ENCODE data around the gene TMEM117.

The TMEM117 gene

DNA sequence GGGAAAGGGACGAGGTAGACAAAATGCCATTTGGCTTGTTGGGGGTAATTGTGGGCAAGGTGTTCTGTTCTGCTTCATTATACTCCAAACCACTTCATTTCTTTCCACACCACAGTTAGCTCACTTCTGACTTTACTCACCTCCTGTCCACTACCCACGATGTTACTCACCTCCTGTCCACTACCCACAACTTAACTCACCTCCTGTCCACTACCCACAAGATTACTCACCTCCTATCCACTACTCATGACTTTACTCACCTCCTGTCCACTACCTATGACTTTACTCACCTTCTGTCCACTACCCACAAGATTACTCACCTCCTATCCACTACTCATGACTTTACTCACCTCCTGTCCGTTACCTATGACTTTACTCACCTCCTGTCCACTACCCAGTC, 19.7 kb upstream of the TMEM117 start:
- no peak overlapping the region for H3K4me2 ChIP-seq
- no peaks in the 10 kb centered on the region for H3K4me1 ChIP-seq (ENCODE audit: low read depth, poor library complexity, severe bottlenecking)
- H3K27ac ChIP-seq: no peak overlapping the region
- H3K4me3 ChIP-seq (IDR thresholded peaks at IDR 0.05; ENCODE audit: insufficient read depth, low read depth, low read length): no peak overlapping the region
- no peaks in the 10 kb centered on the region for H4K20me1 ChIP-seq (ENCODE audit: insufficient read depth)
- H3K9ac ChIP-seq: no peak overlapping the region
- no peak overlapping the region for H2AFZ ChIP-seq (ENCODE audit: low read depth)
- no peaks in the 10 kb centered on the region for H3K27me3 ChIP-seq (ENCODE audit: insufficient read depth, low read depth)
- no peaks in the 10 kb centered on the region for H3K79me2 ChIP-seq (ENCODE audit: insufficient read depth, low read depth)
- TF ChIP-seq CTCF (conservative IDR thresholded peaks at IDR 0.05; ENCODE audit: low read depth, low read length): no peak
- H3K36me3 ChIP-seq (ENCODE audit: insufficient read depth): no peaks in the 10 kb centered on the region

DNA sequence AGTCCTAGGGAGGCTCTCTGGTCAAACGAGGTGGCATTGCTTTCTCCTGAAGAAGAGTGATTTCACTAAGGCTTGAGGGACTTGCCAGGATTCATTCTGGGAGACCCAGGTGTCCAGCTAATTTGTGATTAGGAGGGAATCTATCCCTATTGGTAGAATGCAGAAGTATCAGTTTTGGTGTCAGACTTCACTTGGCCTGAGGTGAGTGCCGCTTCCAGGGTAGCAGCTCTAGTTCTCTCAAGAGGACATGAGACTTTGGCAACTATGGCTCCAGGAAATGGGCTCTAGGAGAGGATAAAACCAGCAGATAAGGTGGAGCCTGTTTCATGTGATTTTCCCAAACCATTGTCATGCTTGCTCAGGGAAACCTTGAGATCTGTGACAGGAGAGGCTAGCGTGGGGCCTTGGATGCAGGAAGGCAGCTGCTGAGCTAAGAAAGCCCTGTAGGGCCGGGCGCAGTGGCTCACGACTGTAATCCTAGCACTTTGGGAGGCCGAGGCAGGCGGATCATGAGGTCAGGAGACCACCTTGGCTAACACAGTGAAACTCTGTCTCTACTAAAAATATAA, 11.6 kb upstream of the TMEM117 start:
- H3K4me3 ChIP-seq (IDR thresholded peaks at IDR 0.05; ENCODE audit: insufficient read depth, low read depth, low read length): no peak overlapping the region
- H4K20me1 ChIP-seq (ENCODE audit: insufficient read depth): no peaks in the 10 kb centered on the region
- no peaks in the 10 kb centered on the region for H3K79me2 ChIP-seq (ENCODE audit: insufficient read depth, low read depth)
- H3K27ac ChIP-seq: no peak overlapping the region
- H2AFZ ChIP-seq (ENCODE audit: low read depth): no peak overlapping the region
- no peak for TF ChIP-seq CTCF (conservative IDR thresholded peaks at IDR 0.05; ENCODE audit: low read depth, low read length)
- no peak overlapping the region for H3K4me2 ChIP-seq
- H3K27me3 ChIP-seq (ENCODE audit: insufficient read depth, low read depth): no peaks in the 10 kb centered on the region
- no peak overlapping the region for H3K9ac ChIP-seq
- H3K36me3 ChIP-seq (ENCODE audit: insufficient read depth): no peaks in the 10 kb centered on the region
- no peaks in the 10 kb centered on the region for H3K4me1 ChIP-seq (ENCODE audit: low read depth, poor library complexity, severe bottlenecking)

DNA sequence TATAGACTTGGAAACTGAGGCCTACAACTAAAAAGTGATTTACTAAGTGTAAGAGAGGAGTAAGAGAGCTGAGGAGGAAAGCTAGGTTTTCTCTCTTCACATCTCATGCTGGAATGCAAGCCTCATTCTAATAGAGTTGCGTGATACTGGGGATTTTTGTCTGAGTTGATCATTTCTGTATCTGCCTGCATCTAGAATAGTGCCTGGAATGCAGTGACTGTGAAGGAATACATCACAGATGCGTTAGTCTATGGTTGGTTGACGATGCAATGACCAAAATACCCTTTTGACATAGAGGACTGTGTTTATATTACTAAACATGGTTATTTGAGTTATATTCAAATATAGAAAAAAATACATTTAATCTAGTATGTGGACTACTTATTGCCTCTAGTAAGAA, 9.2 kb upstream of the TMEM117 start:
- Histone ChIP-seq H3K27me3 (ENCODE audit: insufficient read depth, low read depth) (no peaks in the 10 kb centered on the region), H2AFZ (ENCODE audit: low read depth) (no peak overlapping the region), H3K36me3 (ENCODE audit: insufficient read depth) (no peaks in the 10 kb centered on the region), H3K9ac (no peak overlapping the region), H3K4me3 (IDR thresholded peaks at IDR 0.05; ENCODE audit: insufficient read depth, low read depth, low read length) (no peak overlapping the region), H3K4me2 (no peak overlapping the region), H3K79me2 (ENCODE audit: insufficient read depth, low read depth) (no peaks in the 10 kb centered on the region), H4K20me1 (ENCODE audit: insufficient read depth) (no peaks in the 10 kb centered on the region), H3K4me1 (ENCODE audit: low read depth, poor library complexity, severe bottlenecking) (no peaks in the 10 kb centered on the region), H3K27ac (no peak overlapping the region)
- TF ChIP-seq CTCF (conservative IDR thresholded peaks at IDR 0.05; ENCODE audit: low read depth, low read length): no peak

- H3K4me3 ChIP-seq (IDR thresholded peaks at IDR 0.05; ENCODE audit: insufficient read depth, low read depth, low read length): no peak overlapping the region
- H3K79me2 ChIP-seq (ENCODE audit: insufficient read depth, low read depth): no peaks in the 10 kb centered on the region
- H3K4me1 ChIP-seq (ENCODE audit: low read depth, poor library complexity, severe bottlenecking): no peaks in the 10 kb centered on the region
- H3K36me3 ChIP-seq (ENCODE audit: insufficient read depth): no peaks in the 10 kb centered on the region
- no peak overlapping the region for H3K27ac ChIP-seq
- H2AFZ ChIP-seq (ENCODE audit: low read depth): no peak overlapping the region
- no peak for TF ChIP-seq CTCF (conservative IDR thresholded peaks at IDR 0.05; ENCODE audit: low read depth, low read length)
- no peak overlapping the region for H3K4me2 ChIP-seq
- H3K27me3 ChIP-seq (ENCODE audit: insufficient read depth, low read depth): no peaks in the 10 kb centered on the region
- no peaks in the 10 kb centered on the region for H4K20me1 ChIP-seq (ENCODE audit: insufficient read depth)
- H3K9ac ChIP-seq: no peak overlapping the region
Observed at GRCh38 chr12:43827093-43827492, 8.8 kb upstream of the TMEM117 start.
